Hepatocyte (in vitro differentiated cells): ENCODE results near the gene HAAO. TPM values are rescaled to one million over a fixed set of nuclear protein-coding genes. Genes with fewer than 3 reads are reported as not detected.

ENCODE experiments used
- DNase-seq: peaks from one replicate; pipeline ENCODE4 v3.0.0-alpha.2; 2016; ENCODE audit warnings: low spot score
- H2AFZ ChIP-seq: fragments of 200-600 bp; sonication (generic); 2 replicates; pipeline ENCODE4 v1.6.0; 2016; ENCODE audit warnings: antibody characterized with exemption, mild to moderate bottlenecking
- H3K27ac ChIP-seq: fragments of 200-600 bp; sonication (generic); 2 replicates; pipeline ENCODE4 v1.5.1; 2016; ENCODE audit warnings: mild to moderate bottlenecking
- H3K27me3 ChIP-seq: fragments of 200-600 bp; sonication (generic); 2 replicates; pipeline ENCODE4 v1.6.1; 2016
- H3K36me3 ChIP-seq: fragments of 200-600 bp; sonication (generic); replicated peaks from 2 replicates; pipeline ENCODE4 v1.5.1; 2016; ENCODE audit warnings: low read depth; ENCODE audit not compliant: insufficient read depth
- H3K4me1 ChIP-seq: fragments of 200-600 bp; sonication (generic); 2 replicates; pipeline ENCODE4 v1.5.1; 2016; ENCODE audit warnings: mild to moderate bottlenecking, moderate library complexity; ENCODE audit not compliant: insufficient read depth
- H3K4me2 ChIP-seq: fragments of 200-600 bp; sonication (generic); 2 replicates; pipeline ENCODE4 v1.6.0; 2016
- H3K4me3 ChIP-seq: fragments of 200-600 bp; sonication (generic); 2 replicates; pipeline ENCODE4 v1.5.1; 2016; ENCODE audit warnings: mild to moderate bottlenecking
- H3K79me2 ChIP-seq: fragments of 200-600 bp; sonication (generic); 2 replicates; pipeline ENCODE4 v1.6.0; 2017; ENCODE audit warnings: mild to moderate bottlenecking
- H3K9me2 ChIP-seq: fragments of 200-600 bp; sonication (generic); replicated peaks from 2 replicates; pipeline ENCODE4 v1.6.0; 2017; ENCODE audit warnings: mild to moderate bottlenecking; ENCODE audit not compliant: insufficient read depth
- H3K9me3 ChIP-seq: fragments of 200-600 bp; sonication (generic); 2 replicates; pipeline ENCODE4 v1.5.1; 2016; ENCODE audit warnings: low read depth, mild to moderate bottlenecking
- H4K20me1 ChIP-seq: fragments of 200-600 bp; sonication (generic); 2 replicates; pipeline ENCODE4 v1.6.0; 2016; ENCODE audit warnings: mild to moderate bottlenecking; ENCODE audit not compliant: insufficient read depth, poor library complexity, severe bottlenecking
- EZH2 ChIP-seq: fragments of 200-600 bp; sonication (generic); IDR thresholded peaks from 2 replicates; pipeline ENCODE4 v1.6.1; 2016; ENCODE audit warnings: antibody characterized with exemption, mild to moderate bottlenecking, borderline replicate concordance
- EZH2phosphoT487 ChIP-seq: fragments of 200-600 bp; sonication (generic); IDR thresholded peaks from one replicate; pipeline ENCODE4 v1.6.1; 2018; ENCODE audit warnings: antibody characterized with exemption, mild to moderate bottlenecking, low read depth, moderate library complexity; ENCODE audit not compliant: unreplicated experiment, severe bottlenecking
- WGBS: methylation state at CpG from one replicate; pipeline ENCODE4 v1.1.6; 2016; ENCODE audit warnings: low lambda C conversion rate; ENCODE audit errors: missing lambda C conversion rate; 5-methylcytosine and 5-hydroxymethylcytosine counted together
- polyA plus RNA-seq: library from polyadenylated mRNA; unstranded; fragments of >200 nt; fragmentation: Nextera tagmentation; extraction: Ambion mirVana; gene quantifications from 2 replicates; pipeline ENCODE4 v1.2.1, GENCODE V29; 2016
- total RNA-seq: library from RNA; depleted of rRNA; stranded (reverse); fragments of >200 nt; gene quantifications from 2 replicates; pipeline ENCODE4 v1.2.3, GENCODE V29; 2014
- TF ChIP-seq, protein P1 (sequence below): fragments of 200-600 bp; sonication (generic); IDR thresholded peaks from 2 replicates; pipeline ENCODE4 v1.5.1; 2016; ENCODE audit warnings: antibody characterized with exemption, mild to moderate bottlenecking; ENCODE audit not compliant: poor library complexity

Gene HAAO
- total and polyA plus RNA-seq, 2 experiments from 2014 or later, result 22.0 to 35.4 TPM

DNA sequence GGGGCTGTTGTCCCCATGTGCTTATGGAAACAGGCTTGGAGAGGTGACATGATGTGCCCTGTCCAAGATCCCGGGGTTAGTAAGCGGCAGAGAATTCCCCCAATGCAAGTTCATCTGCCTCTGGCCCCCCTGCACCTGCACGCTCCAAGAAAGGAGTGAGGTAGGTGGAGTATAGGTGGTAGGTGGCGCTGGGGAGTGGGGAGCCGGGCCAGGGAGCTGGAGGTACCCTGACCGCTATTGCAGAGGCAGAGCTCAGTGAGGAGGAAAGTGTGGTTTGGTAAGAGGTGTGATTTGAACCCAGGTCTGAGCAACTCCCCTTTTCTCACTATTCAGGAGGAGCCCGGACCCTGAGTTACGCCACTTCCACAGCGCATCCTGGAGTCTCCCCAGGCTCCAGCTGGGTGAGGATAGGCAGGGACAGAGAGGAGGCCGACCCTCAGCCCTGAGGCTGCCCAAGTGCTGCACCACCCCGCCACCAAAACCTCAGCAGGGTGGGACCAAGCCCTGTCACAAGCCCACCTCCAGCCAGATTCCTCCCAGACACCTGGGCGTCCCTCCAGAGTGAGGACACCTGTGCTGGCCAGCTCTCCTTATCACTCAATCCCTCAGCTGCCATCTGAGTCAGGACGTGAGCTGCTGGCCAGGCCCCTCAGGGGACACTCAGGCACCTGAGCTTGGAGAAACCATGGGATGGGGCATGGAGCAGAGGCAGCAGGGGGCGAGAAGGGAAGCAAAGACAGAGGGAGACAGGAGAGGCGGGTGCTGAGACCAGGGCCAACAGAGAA lies 5.6 kb downstream of the HAAO start:
- no peak for DNase-seq
- no peaks in the 10 kb centered on the region for H4K20me1 ChIP-seq
- no peaks in the 10 kb centered on the region for H3K27me3 ChIP-seq
- H3K27ac ChIP-seq, result no peak overlapping the region
- H3K4me2 ChIP-seq, result no peak overlapping the region
- no peaks in the 10 kb centered on the region for H3K36me3 ChIP-seq
- H3K9me2 ChIP-seq, result no peaks in the 10 kb centered on the region
- H2AFZ ChIP-seq, result no peak overlapping the region
- TF ChIP-seq, protein P1, sequence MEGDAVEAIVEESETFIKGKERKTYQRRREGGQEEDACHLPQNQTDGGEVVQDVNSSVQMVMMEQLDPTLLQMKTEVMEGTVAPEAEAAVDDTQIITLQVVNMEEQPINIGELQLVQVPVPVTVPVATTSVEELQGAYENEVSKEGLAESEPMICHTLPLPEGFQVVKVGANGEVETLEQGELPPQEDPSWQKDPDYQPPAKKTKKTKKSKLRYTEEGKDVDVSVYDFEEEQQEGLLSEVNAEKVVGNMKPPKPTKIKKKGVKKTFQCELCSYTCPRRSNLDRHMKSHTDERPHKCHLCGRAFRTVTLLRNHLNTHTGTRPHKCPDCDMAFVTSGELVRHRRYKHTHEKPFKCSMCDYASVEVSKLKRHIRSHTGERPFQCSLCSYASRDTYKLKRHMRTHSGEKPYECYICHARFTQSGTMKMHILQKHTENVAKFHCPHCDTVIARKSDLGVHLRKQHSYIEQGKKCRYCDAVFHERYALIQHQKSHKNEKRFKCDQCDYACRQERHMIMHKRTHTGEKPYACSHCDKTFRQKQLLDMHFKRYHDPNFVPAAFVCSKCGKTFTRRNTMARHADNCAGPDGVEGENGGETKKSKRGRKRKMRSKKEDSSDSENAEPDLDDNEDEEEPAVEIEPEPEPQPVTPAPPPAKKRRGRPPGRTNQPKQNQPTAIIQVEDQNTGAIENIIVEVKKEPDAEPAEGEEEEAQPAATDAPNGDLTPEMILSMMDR, result no peak
- TF ChIP-seq EZH2 (no peak), EZH2phosphoT487 (no peak)
- H3K4me3 ChIP-seq, result no peak overlapping the region
- peaks cover 19% of the 10 kb centered on the region for H3K79me2 ChIP-seq
- WGBS, result 84% methylated on average over 15 of the region's 15 CpGs
- peaks cover 31% of the 10 kb centered on the region for H3K4me1 ChIP-seq
- no peaks in the 10 kb centered on the region for H3K9me3 ChIP-seq

- no peaks in the 10 kb centered on the region for H3K27me3 ChIP-seq
- no peaks in the 10 kb centered on the region for H4K20me1 ChIP-seq
- H3K4me3 ChIP-seq, result no peak overlapping the region
- no peaks in the 10 kb centered on the region for H3K79me2 ChIP-seq
- H3K9me2 ChIP-seq, result no peaks in the 10 kb centered on the region
- 62% methylated on average over 6 of the region's 7 CpGs for WGBS
- H3K27ac ChIP-seq, result peak overlapping the region; percentile 68
- H3K36me3 ChIP-seq, result no peaks in the 10 kb centered on the region
- no peak overlapping the region for H2AFZ ChIP-seq
- peaks cover 22% of the 10 kb centered on the region for H3K4me1 ChIP-seq
- DNase-seq, result no peak
- H3K4me2 ChIP-seq, result no peak overlapping the region
- TF ChIP-seq EZH2 (no peak), EZH2phosphoT487 (no peak)
- TF ChIP-seq, protein P1, result no peak
- no peaks in the 10 kb centered on the region for H3K9me3 ChIP-seq
These were observed 8.0 kb downstream of the HAAO start for GRCh38 chr2:42784204-42784880.

GRCh38 chr2:42783511-42783910 lies 8.9 kb downstream of the HAAO start:
- no peak for DNase-seq
- no peaks in the 10 kb centered on the region for H3K36me3 ChIP-seq
- H3K4me1 ChIP-seq, result peaks cover 18% of the 10 kb centered on the region
- H3K9me3 ChIP-seq, result no peaks in the 10 kb centered on the region
- no peak overlapping the region for H3K27ac ChIP-seq
- TF ChIP-seq EZH2phosphoT487, result no peak
- TF ChIP-seq, protein P1, result no peak
- TF ChIP-seq EZH2, result no peak
- H3K79me2 ChIP-seq, result no peaks in the 10 kb centered on the region
- H3K9me2 ChIP-seq, result no peaks in the 10 kb centered on the region
- H4K20me1 ChIP-seq, result no peaks in the 10 kb centered on the region
- no peak overlapping the region for H3K4me3 ChIP-seq
- no peaks in the 10 kb centered on the region for H3K27me3 ChIP-seq
- H3K4me2 ChIP-seq, result no peak overlapping the region
- 95% methylated on average over 9 of the region's 9 CpGs for WGBS
- no peak overlapping the region for H2AFZ ChIP-seq
